Measurements from ENCODE around the gene GNB1L. TPM values are rescaled to one million over a fixed set of nuclear protein-coding genes. Genes with fewer than 3 reads are reported as not detected.
A peak's percentile ranks its signal among the peaks of the same experiment; 100 is the strongest.

GNB1L gene
- total and polyA plus RNA-seq, 9 of the 15 experiments (the other 6 are each of a cell fraction or from before 2014, with no cell fraction given) = 0.56 to 50.5 (median 10.2) TPM

DNA sequence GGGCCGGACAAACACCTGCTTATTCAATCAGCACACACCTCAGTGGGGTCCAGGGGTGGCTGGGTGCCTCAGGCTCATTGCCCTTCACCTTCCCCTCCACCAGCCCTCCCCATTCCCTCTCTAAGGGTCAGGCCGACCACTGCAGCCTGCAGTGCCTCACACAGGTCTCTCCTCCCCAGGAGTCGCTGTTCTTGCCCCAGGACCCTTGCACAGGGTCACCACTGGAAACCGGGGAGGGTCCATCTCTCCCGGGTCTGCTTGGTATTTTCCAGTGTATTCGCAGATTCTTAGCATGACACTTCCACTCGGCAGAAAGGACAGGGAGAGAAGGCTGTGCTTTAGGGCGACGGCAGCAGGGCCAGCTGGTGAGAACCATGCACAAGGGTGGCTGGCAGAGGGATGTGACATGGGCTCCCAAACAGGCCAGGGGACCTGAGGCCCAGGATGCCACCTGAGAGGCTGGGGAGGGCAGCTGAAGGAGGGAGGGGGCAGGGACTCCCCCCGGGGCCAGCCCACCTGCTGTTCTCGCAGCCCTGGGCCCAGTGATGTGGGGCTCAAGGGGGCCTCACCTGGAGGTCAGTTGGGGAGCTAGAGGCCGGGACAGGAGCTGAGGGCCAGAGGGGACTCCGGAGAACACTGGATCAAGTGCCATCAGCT lies 110.2 kb downstream of the GNB1L start (continued):
- TF ChIP-seq, protein P1, sequence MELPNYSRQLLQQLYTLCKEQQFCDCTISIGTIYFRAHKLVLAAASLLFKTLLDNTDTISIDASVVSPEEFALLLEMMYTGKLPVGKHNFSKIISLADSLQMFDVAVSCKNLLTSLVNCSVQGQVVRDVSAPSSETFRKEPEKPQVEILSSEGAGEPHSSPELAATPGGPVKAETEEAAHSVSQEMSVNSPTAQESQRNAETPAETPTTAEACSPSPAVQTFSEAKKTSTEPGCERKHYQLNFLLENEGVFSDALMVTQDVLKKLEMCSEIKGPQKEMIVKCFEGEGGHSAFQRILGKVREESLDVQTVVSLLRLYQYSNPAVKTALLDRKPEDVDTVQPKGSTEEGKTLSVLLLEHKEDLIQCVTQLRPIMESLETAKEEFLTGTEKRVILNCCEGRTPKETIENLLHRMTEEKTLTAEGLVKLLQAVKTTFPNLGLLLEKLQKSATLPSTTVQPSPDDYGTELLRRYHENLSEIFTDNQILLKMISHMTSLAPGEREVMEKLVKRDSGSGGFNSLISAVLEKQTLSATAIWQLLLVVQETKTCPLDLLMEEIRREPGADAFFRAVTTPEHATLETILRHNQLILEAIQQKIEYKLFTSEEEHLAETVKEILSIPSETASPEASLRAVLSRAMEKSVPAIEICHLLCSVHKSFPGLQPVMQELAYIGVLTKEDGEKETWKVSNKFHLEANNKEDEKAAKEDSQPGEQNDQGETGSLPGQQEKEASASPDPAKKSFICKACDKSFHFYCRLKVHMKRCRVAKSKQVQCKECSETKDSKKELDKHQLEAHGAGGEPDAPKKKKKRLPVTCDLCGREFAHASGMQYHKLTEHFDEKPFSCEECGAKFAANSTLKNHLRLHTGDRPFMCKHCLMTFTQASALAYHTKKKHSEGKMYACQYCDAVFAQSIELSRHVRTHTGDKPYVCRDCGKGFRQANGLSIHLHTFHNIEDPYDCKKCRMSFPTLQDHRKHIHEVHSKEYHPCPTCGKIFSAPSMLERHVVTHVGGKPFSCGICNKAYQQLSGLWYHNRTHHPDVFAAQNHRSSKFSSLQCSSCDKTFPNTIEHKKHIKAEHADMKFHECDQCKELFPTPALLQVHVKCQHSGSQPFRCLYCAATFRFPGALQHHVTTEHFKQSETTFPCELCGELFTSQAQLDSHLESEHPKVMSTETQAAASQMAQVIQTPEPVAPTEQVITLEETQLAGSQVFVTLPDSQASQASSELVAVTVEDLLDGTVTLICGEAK (IDR thresholded peaks at IDR 0.05) = no peak
- TF ChIP-seq, protein P1 (CRISPR knock-in tag; IDR thresholded peaks at IDR 0.05) = peak; percentile 33; the same call in 1 of the 2 replicates
- TF ChIP-seq, protein P2, sequence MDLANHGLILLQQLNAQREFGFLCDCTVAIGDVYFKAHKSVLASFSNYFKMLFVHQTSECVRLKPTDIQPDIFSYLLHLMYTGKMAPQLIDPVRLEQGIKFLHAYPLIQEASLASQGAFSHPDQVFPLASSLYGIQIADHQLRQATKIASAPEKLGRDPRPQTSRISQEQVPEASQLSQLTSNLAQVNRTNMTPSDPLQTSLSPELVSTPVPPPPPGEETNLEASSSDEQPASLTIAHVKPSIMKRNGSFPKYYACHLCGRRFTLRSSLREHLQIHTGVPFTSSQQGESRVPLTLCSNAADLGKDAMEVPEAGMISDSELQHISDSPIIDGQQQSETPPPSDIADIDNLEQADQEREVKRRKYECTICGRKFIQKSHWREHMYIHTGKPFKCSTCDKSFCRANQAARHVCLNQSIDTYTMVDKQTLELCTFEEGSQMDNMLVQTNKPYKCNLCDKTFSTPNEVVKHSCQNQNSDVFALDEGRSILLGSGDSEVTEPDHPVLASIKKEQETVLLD (IDR thresholded peaks at IDR 0.05) = no peak
- TF ChIP-seq CBX5 (IDR thresholded peaks at IDR 0.05; ENCODE audit: borderline replicate concordance, low read depth) (no peak), ZNF444 (CRISPR knock-in tag; IDR thresholded peaks at IDR 0.05) (no peak), NFE2L1 (tag; IDR thresholded peaks at IDR 0.05; ENCODE audit: borderline replicate concordance, low read depth) (no peak)
- TF ChIP-seq, protein P3, sequence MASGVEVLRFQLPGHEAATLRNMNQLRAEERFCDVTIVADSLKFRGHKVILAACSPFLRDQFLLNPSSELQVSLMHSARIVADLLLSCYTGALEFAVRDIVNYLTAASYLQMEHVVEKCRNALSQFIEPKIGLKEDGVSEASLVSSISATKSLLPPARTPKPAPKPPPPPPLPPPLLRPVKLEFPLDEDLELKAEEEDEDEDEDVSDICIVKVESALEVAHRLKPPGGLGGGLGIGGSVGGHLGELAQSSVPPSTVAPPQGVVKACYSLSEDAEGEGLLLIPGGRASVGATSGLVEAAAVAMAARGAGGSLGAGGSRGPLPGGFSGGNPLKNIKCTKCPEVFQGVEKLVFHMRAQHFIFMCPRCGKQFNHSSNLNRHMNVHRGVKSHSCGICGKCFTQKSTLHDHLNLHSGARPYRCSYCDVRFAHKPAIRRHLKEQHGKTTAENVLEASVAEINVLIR (CRISPR knock-in tag; IDR thresholded peaks at IDR 0.05) = no peak
- TF ChIP-seq, protein P4, sequence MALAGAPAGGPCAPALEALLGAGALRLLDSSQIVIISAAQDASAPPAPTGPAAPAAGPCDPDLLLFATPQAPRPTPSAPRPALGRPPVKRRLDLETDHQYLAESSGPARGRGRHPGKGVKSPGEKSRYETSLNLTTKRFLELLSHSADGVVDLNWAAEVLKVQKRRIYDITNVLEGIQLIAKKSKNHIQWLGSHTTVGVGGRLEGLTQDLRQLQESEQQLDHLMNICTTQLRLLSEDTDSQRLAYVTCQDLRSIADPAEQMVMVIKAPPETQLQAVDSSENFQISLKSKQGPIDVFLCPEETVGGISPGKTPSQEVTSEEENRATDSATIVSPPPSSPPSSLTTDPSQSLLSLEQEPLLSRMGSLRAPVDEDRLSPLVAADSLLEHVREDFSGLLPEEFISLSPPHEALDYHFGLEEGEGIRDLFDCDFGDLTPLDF (CRISPR knock-in tag; IDR thresholded peaks at IDR 0.05) = no peak
- TF ChIP-seq, protein P5, sequence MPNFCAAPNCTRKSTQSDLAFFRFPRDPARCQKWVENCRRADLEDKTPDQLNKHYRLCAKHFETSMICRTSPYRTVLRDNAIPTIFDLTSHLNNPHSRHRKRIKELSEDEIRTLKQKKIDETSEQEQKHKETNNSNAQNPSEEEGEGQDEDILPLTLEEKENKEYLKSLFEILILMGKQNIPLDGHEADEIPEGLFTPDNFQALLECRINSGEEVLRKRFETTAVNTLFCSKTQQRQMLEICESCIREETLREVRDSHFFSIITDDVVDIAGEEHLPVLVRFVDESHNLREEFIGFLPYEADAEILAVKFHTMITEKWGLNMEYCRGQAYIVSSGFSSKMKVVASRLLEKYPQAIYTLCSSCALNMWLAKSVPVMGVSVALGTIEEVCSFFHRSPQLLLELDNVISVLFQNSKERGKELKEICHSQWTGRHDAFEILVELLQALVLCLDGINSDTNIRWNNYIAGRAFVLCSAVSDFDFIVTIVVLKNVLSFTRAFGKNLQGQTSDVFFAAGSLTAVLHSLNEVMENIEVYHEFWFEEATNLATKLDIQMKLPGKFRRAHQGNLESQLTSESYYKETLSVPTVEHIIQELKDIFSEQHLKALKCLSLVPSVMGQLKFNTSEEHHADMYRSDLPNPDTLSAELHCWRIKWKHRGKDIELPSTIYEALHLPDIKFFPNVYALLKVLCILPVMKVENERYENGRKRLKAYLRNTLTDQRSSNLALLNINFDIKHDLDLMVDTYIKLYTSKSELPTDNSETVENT (CRISPR knock-in tag; IDR thresholded peaks at IDR 0.05) = no peak
